Prostate gland (tissue), 2 donors: ENCODE results near the gene ATG4B.

ENCODE experiments used
- CTCF ChIP-seq, 4 experiments: fragments of 200-600 bp in 2 of 4; fragments of 450-650 bp in 2 of 4; sonication (generic) in 2 of 4; IDR thresholded peaks; 1 replicate in 3 of 4; 2 replicates in 1 of 4; pipeline ENCODE4 v1.5.1; 2016 to 2019; ENCODE audit warnings: antibody characterized with exemption in 4 of 4, mild to moderate bottlenecking in 2 of 4, moderate library complexity in 2 of 4
- POLR2A ChIP-seq: fragments of 450-650 bp; IDR thresholded peaks from one replicate; pipeline ENCODE4 v1.6.1; 2016; ENCODE audit warnings: antibody characterized with exemption, mild to moderate bottlenecking

DNA sequence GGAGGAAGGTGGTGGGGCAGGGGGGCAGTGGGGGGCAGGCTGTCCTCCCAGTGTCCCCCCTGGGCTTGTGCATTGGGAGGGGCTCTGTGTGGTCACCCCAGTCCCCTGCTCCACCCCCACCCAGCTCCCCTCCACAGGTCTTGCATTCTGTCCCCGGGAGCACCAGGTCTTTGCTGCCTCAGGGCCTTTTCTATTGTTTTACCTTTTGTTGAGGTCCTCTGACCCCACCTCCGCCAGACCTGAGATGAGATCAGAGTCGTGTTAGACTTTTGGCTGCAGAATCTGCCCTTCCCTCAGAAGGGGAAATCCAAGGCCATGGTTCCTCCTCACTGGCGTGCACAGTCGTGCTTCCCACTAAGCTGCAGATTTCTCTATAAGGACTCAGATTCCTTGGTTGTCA is 20.8 kb downstream of the ATG4B start:
- TF ChIP-seq CTCF (IDR thresholded peaks at IDR 0.05) (no peak), POLR2A (no peak)
